SU-DHL-6 (cell line): ENCODE results near the gene BRD3OS.

ENCODE experiments used
- EZH2phosphoT487 ChIP-seq: fragments of 200-600 bp; sonication (generic), shearing (Covaris generic); conservative IDR thresholded peaks from 2 replicates; pipeline ENCODE4 v1.6.1; 2018; ENCODE audit warnings: mild to moderate bottlenecking, antibody characterized with exemption, low read length, moderate library complexity, mixed read lengths
- TF ChIP-seq, protein P1 (sequence below): fragments of 200-600 bp; sonication (generic); IDR thresholded peaks from one replicate; pipeline ENCODE4 v1.5.1; 2017; ENCODE audit warnings: antibody characterized with exemption, mild to moderate bottlenecking, low read length, moderate library complexity; ENCODE audit not compliant: insufficient read depth, poor library complexity, severe bottlenecking

DNA sequence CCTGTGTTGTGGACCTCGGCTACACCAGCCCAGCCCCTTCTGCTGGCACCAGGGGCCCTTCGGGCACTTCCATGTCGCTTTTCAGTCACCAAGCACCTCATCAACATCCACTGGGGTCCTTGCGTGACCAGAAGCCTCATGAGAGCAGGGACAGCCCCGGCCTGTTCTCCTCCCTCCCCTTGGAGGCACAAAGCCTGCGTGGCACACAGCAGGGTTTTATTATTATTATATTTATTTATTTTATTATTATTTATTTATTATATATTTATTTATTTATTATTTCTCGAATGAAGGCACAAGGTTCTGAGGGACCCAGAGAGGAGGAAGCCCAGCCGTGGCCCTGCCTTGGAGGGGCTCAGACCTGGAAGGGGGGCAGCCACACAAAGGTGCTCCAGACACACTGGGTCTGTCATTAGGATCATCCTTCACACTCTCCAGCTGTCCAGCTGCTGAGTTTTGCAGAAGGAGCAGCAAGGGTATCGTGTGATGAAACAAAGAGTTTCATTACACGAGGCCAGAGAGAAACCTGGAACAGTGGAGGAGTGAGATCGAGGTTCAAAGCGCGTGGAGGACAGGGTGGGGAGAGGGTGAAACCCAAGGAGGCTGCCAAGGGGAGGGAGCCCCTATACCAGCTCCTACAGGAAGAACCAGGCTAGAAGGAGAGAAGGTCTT lies 38.4 kb upstream of the BRD3OS start:
- TF ChIP-seq, protein P1, sequence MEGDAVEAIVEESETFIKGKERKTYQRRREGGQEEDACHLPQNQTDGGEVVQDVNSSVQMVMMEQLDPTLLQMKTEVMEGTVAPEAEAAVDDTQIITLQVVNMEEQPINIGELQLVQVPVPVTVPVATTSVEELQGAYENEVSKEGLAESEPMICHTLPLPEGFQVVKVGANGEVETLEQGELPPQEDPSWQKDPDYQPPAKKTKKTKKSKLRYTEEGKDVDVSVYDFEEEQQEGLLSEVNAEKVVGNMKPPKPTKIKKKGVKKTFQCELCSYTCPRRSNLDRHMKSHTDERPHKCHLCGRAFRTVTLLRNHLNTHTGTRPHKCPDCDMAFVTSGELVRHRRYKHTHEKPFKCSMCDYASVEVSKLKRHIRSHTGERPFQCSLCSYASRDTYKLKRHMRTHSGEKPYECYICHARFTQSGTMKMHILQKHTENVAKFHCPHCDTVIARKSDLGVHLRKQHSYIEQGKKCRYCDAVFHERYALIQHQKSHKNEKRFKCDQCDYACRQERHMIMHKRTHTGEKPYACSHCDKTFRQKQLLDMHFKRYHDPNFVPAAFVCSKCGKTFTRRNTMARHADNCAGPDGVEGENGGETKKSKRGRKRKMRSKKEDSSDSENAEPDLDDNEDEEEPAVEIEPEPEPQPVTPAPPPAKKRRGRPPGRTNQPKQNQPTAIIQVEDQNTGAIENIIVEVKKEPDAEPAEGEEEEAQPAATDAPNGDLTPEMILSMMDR = no peak
- no peak for TF ChIP-seq EZH2phosphoT487
